ENCODE results near the gene TRHDE. TPM values are rescaled to one million over a fixed set of nuclear protein-coding genes. Genes with fewer than 3 reads are reported as not detected.
A peak's percentile ranks its signal among the peaks of the same experiment; 100 is the strongest.

The TRHDE gene
- total RNA-seq, 2 donors from 2014 or later: 10.9 to 73.2 TPM

DNA sequence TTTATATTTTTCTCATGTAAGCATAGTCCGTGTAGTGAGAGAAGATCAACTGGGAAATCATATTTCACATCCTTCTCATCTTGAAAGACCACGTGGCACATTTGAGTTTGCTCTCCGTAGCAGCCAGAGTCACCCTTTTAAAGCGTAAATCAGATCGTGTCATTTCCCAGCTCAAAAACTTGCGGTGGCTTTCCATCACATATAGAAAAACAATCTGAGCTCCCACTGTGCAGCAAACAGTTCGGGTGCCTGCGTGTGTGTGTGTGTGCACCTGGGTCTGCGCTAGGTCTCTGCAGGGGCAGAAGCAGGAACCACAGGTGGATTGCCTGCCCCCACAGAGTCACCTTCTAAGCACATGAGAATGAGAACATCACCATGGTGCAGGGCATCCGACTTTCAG is 338.2 kb downstream of the TRHDE start:
- no peak overlapping the region for H3K4me3 ChIP-seq
- 73 to 84% methylated on average over 8 to 10 of the region's 10 CpGs for WGBS, 2 donors
- ATAC-seq (no peak), DNase-seq (no peak)
- intact Hi-C loops (cut with DNase I): no loop called here
- no peaks in the 10 kb centered on the region for H3K27me3 ChIP-seq
- H3K27ac ChIP-seq: no peak overlapping the region
- no peaks in the 10 kb centered on the region for H3K9me3 ChIP-seq
- TF ChIP-seq CTCF (IDR thresholded peaks at IDR 0.05): no peak
- no peak for TF ChIP-seq POLR2A (IDR thresholded peaks at IDR 0.05)
- H3K36me3 ChIP-seq (replicated peaks in 1 of 2; ENCODE audit: insufficient read depth in 1 of 2, low read depth in 2 of 2): no peaks in the 10 kb centered on the region
- no peaks in the 10 kb centered on the region for H3K4me1 ChIP-seq

DNA sequence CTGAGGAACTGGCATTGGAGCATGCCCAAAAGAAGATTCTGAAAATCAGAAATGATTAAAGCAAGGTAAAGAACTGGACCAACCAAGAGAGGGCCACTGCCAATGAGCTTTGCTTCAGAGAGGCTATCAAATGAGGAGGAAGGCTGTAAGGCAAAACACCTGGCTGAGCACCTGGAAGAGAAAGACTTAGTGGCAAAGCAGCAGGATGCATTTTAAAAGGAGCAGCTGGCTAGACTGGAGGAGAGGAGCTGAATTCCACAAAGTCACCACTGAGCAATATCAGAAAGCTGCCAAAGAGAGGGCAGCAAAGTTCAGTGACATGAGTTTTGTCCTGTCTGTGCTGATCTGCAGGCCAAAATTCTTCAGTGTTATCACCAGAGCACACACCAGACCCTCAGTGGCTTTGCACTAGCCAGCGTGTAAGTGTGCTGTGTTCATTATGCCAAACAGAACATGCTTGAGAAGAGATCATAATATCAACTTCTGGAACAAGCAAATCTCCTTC is 338.7 kb downstream of the TRHDE start:
- ATAC-seq (no peak), DNase-seq (no peak)
- 82 to 100% methylated on average over 1 of the region's 1 CpG for WGBS, 2 donors
- Histone ChIP-seq H3K27me3 (no peaks in the 10 kb centered on the region), H3K9me3 (no peaks in the 10 kb centered on the region), H3K36me3 (replicated peaks in 1 of 2; ENCODE audit: insufficient read depth in 1 of 2, low read depth in 2 of 2) (no peaks in the 10 kb centered on the region), H3K4me1 (no peaks in the 10 kb centered on the region), H3K27ac (no peak overlapping the region), H3K4me3 (no peak overlapping the region)
- intact Hi-C loops (cut with DNase I): no loop called here
- no peak for TF ChIP-seq POLR2A (IDR thresholded peaks at IDR 0.05)
- no peak for TF ChIP-seq CTCF (IDR thresholded peaks at IDR 0.05)

- DNase-seq: no peak
- TF ChIP-seq POLR2A (IDR thresholded peaks at IDR 0.05): no peak
- TF ChIP-seq CTCF (IDR thresholded peaks at IDR 0.05): no peak
- Histone ChIP-seq H3K27me3 (no peaks in the 10 kb centered on the region), H3K4me3 (no peak overlapping the region), H3K4me1 (no peaks in the 10 kb centered on the region), H3K27ac (no peak overlapping the region), H3K9me3 (no peaks in the 10 kb centered on the region), H3K36me3 (replicated peaks in 1 of 2; ENCODE audit: insufficient read depth in 1 of 2, low read depth in 2 of 2) (no peaks in the 10 kb centered on the region)
- WGBS, 2 donors: 69 to 93% methylated on average over 2 of the region's 2 CpGs
- intact Hi-C loops (cut with DNase I): no loop called here
- no peak for ATAC-seq
These were observed 340.0 kb downstream of the TRHDE start for GRCh38 chr12:72612171-72612570.

DNA sequence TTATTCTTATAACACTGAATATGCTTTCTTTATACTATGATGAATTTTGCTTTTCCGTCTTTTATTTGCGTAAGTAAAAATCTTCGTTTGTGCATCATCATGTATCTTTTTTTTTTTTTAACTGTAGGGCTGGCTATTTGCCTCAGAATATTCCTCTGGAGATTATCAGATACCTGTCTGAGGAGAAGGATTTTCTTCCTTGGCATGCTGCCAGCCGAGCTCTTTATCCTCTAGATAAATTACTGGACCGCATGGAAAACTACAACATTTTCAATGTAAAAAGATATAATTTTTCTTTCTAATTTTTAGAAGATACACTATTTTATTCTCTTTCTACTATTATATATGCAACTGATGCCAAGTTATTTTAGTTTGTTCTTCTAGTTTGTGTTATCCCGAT is 346.6 kb downstream of the TRHDE start:
- WGBS, 2 donors: 76 to 88% methylated on average over 6 of the region's 6 CpGs
- H3K36me3 ChIP-seq (replicated peaks in 1 of 2; ENCODE audit: insufficient read depth in 1 of 2, low read depth in 2 of 2): no peaks in the 10 kb centered on the region
- DNase-seq (peak in 2 of 4 donors; percentile 13 to 16), ATAC-seq (no peak)
- no peak overlapping the region for H3K4me3 ChIP-seq
- TF ChIP-seq POLR2A (IDR thresholded peaks at IDR 0.05) (no peak), CTCF (IDR thresholded peaks at IDR 0.05) (no peak)
- H3K9me3 ChIP-seq: no peaks in the 10 kb centered on the region
- intact Hi-C loops (cut with DNase I): no loop called here
- no peaks in the 10 kb centered on the region for H3K27me3 ChIP-seq
- H3K27ac ChIP-seq: no peak overlapping the region
- peaks cover 9% of the 10 kb centered on the region for H3K4me1 ChIP-seq

DNA sequence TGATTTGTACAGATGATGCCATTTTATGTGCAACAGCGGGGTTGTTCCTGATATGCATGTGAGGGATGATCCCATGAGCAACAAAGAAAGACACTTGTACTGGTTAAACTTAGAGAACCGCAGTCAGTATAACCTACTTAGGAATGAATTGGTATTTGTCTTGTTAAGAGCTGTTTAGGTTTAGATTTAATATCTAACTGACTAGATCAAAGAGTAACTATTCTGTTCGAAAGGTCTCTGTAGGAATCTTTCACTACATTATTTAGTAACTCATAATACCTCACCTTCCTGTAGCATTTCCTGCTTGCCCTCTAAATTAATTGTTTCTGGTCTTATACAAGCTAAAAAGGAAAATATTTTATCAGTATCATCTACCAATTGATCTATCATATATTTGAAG is 350.4 kb downstream of the TRHDE start:
- 49 to 59% methylated on average over 3 of the region's 3 CpGs for WGBS, 2 donors
- TF ChIP-seq CTCF (IDR thresholded peaks at IDR 0.05) (no peak), POLR2A (IDR thresholded peaks at IDR 0.05) (no peak)
- ATAC-seq: no peak
- peaks cover 16% of the 10 kb centered on the region for H3K4me1 ChIP-seq
- H3K27ac ChIP-seq: peak overlapping the region in 1 of 4 donors; percentile 18
- no peak overlapping the region for H3K4me3 ChIP-seq
- no peaks in the 10 kb centered on the region for H3K9me3 ChIP-seq
- intact Hi-C loops (cut with DNase I): no loop called here
- no peaks in the 10 kb centered on the region for H3K36me3 ChIP-seq (replicated peaks in 1 of 2; ENCODE audit: insufficient read depth in 1 of 2, low read depth in 2 of 2)
- DNase-seq: no peak
- no peaks in the 10 kb centered on the region for H3K27me3 ChIP-seq
